Panc1 (cell line): Measurements from ENCODE around the gene FYN. TPM values are rescaled to one million over a fixed set of nuclear protein-coding genes. Genes with fewer than 3 reads are reported as not detected.

Experiments
- ATAC-seq: fragments of 200-7000 bp; cut with Tn5 transposase; 2 replicates; pipeline ENCODE4 v1.9.1; 2020; ENCODE audit warnings: mild to moderate bottlenecking, moderate library complexity
- BruUV-seq: library from RNA; stranded (reverse); fragments of 400-500 nt; replicated peaks from 2 replicates; lab custom pipeline; 2021; lab: Mats Ljungman, UMichigan
- CTCF ChIA-PET: fragments of 300-600 bp; sonication (Branson Sonifier 250); formaldehyde crosslinking; loops from one replicate; lab custom pipeline; 2022; ENCODE audit warnings: antibody characterized with exemption; lab: Charles Lee
- POLR2A ChIA-PET: fragments of 300-600 bp; sonication (Branson Sonifier 250); formaldehyde crosslinking; loops from one replicate; lab custom pipeline; 2022; ENCODE audit warnings: antibody characterized with exemption; lab: Charles Lee
- DNase-seq: peaks from one replicate; pipeline ENCODE4 v3.0.0-alpha.2; 2010; ENCODE audit warnings: low read depth, low spot score
- H3K27ac ChIP-seq: 2 replicates; pipeline ENCODE4 v1.5.1; 2011; ENCODE audit warnings: mild to moderate bottlenecking, low read length, inconsistent platforms
- H3K27me3 ChIP-seq: fragments of 200-500 bp; sonication (Bioruptor generic); 2 replicates; pipeline ENCODE4 v1.6.0; 2014; ENCODE audit warnings: low read length, inconsistent platforms; ENCODE audit not compliant: control insufficient read depth, insufficient read depth
- H3K36me3 ChIP-seq: fragments of 200-500 bp; sonication (Bioruptor generic); 2 replicates; pipeline ENCODE4 v1.5.1; 2014; ENCODE audit warnings: inconsistent platforms, mild to moderate bottlenecking, low read length, moderate library complexity; ENCODE audit not compliant: control insufficient read depth, insufficient read depth
- H3K4me1 ChIP-seq: 2 replicates; pipeline ENCODE4 v1.5.1; 2011; ENCODE audit warnings: inconsistent platforms, mild to moderate bottlenecking, low read length, moderate library complexity; ENCODE audit not compliant: control insufficient read depth, insufficient read depth
- H3K4me3 ChIP-seq, 2 experiments: 2 replicates each; pipeline ENCODE4 v1.5.1; 2011 to 2012; ENCODE audit warnings: low read depth in 2 of 2, low read length in 2 of 2, mild to moderate bottlenecking in 2 of 2, inconsistent platforms in 1 of 2, moderate library complexity in 1 of 2
- H3K9me3 ChIP-seq: fragments of 200-500 bp; sonication (Bioruptor generic); 2 replicates; pipeline ENCODE4 v1.5.1; 2014; ENCODE audit warnings: low read depth, mild to moderate bottlenecking, inconsistent platforms, low read length, moderate library complexity; ENCODE audit not compliant: control insufficient read depth, insufficient read depth
- CTCF ChIP-seq: fragments of 450-650 bp; IDR thresholded peaks from 2 replicates; pipeline ENCODE4 v1.5.1; 2017; ENCODE audit warnings: mild to moderate bottlenecking
- POLR2AphosphoS5 ChIP-seq: IDR thresholded peaks from 2 replicates; pipeline ENCODE4 v1.6.1; 2012; ENCODE audit warnings: mild to moderate bottlenecking, low read depth, low read length, moderate library complexity
- REST ChIP-seq, 2 experiments: IDR thresholded peaks; 2 replicates each; pipeline ENCODE4 v1.6.1; 2011 to 2012; ENCODE audit warnings: low read depth in 2 of 2, control low read depth in 1 of 2, low read length in 1 of 2, mild to moderate bottlenecking in 1 of 2, moderate library complexity in 1 of 2; ENCODE audit not compliant: insufficient read depth in 1 of 2
- SIN3A ChIP-seq: IDR thresholded peaks from 2 replicates; pipeline ENCODE4 v1.6.1; 2012; ENCODE audit warnings: low read depth, mild to moderate bottlenecking, low read length, moderate library complexity, borderline replicate concordance; ENCODE audit not compliant: insufficient read depth
- TCF7L2 ChIP-seq: IDR thresholded peaks from 2 replicates; pipeline ENCODE4 v1.6.1; 2011; ENCODE audit warnings: mild to moderate bottlenecking, low read depth, low read length, inconsistent platforms
- in situ Hi-C: cut with HindIII; loops from 2 replicates; pipeline ENCODE4 v1.10.0; 2016; ENCODE audit warnings: low sequenced_read_pairs, low pct_unique_long_range_greater_than_20kb
- intact Hi-C: fragments of 100-400 bp; cut with micrococcal nuclease; formaldehyde crosslinking; loops from one replicate; pipeline ENCODE4 v1.10.0; 2022; ENCODE audit not compliant: unreplicated experiment
- total RNA-seq: library from RNA; stranded (reverse); gene quantifications from one replicate; pipeline ENCODE4 v1.2.1, GENCODE V29; 2021; ENCODE audit not compliant: unreplicated experiment

The FYN gene
- total RNA-seq, 1 experiment from 2014 or later: 4.2 TPM

GRCh38 chr6:111759331-111759835, 113.9 kb downstream of the FYN start:
- ATAC-seq: no peak
- H3K4me1 ChIP-seq: no peaks in the 10 kb centered on the region

GRCh38 chr6:111758608-111759329, 114.5 kb downstream of the FYN start:
- no peak for ATAC-seq
- Histone ChIP-seq H3K27ac (no peak overlapping the region), H3K27me3 (peaks cover 12% of the 10 kb centered on the region; the same call in 1 of the 2 replicates), H3K4me1 (no peaks in the 10 kb centered on the region), H3K9me3 (no peaks in the 10 kb centered on the region), H3K36me3 (no peaks in the 10 kb centered on the region), H3K4me3 (no peak overlapping the region)
- no TSS peak for BruUV-seq
- intact Hi-C loops: no loop called here
- ChIA-PET POLR2A (no interaction called here), CTCF (interaction anchor here (0.6 kb wide), 1 partner anchor 404 kb away, joined by 4 read pairs; no protein-coding TSS in a partner anchor)
- in situ Hi-C loops: no loop called here
- no peak for DNase-seq
- no peak for TF ChIP-seq TCF7L2
- TF ChIP-seq CTCF: no peak
- no peak for TF ChIP-seq POLR2AphosphoS5
- no peak for TF ChIP-seq REST (IDR thresholded peaks at IDR 0.05; ENCODE audit: insufficient read depth in 1 of 2, low read depth in 2 of 2, low read length in 1 of 2)

More at GRCh38 chr6:111759331-111759835, 113.9 kb downstream of the FYN start:
- H3K4me3 ChIP-seq: no peak overlapping the region
- CTCF ChIA-PET: interaction anchor here (0.6 kb wide), 1 partner anchor 404 kb away, joined by 4 read pairs; no protein-coding TSS in a partner anchor
- no TSS peak for BruUV-seq
- peaks cover 12% of the 10 kb centered on the region; the same call in 1 of the 2 replicates for H3K27me3 ChIP-seq
- POLR2A ChIA-PET: no interaction called here
- no peaks in the 10 kb centered on the region for H3K36me3 ChIP-seq
- in situ Hi-C loops (no loop called here), intact Hi-C loops (no loop called here)
- DNase-seq: no peak
- H3K9me3 ChIP-seq: no peaks in the 10 kb centered on the region
- no peak overlapping the region for H3K27ac ChIP-seq
- TF ChIP-seq POLR2AphosphoS5 (no peak), SIN3A (no peak), REST (IDR thresholded peaks at IDR 0.05; ENCODE audit: insufficient read depth in 1 of 2, low read depth in 2 of 2, low read length in 1 of 2) (no peak), CTCF (no peak), TCF7L2 (no peak)
